Measurements from ENCODE around the gene ZNF358.

Gene ZNF358

DNA sequence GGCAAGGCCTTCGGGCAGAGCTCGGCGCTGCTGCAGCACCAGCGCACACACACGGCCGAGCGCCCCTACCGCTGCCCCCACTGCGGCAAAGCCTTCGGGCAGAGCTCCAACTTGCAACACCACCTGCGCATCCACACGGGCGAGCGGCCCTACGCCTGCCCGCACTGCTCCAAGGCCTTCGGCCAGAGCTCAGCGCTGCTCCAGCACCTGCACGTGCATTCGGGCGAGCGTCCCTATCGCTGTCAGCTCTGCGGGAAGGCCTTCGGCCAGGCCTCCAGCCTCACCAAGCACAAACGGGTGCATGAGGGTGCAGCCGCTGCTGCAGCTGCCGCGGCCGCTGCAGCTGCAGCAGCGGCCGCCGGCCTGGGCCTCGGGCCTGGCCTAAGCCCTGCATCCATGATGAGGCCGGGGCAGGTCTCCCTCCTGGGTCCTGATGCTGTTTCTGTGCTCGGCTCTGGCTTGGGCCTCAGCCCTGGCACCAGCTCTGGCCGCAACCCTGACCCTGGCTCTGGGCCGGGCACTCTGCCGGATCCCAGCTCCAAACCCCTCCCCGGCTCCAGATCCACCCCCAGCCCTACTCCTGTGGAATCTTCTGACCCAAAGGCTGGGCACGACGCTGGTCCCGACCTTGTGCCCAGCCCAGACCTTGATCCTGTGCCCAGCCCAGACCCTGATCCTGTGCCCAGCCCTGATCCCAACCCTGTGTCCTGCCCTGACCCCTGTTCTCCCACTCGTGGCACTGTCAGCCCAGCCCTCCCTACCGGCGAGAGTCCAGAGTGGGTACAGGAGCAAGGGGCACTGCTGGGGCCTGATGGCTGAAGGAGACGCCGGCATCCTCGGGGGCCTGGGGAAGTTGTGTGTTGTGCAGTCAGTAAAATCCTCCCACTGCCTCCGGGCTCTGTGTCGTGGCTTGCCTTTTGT lies 4.5 kb downstream of the ZNF358 start:
- no peak for DNase-seq (ENCODE audit: low read depth)

DNA sequence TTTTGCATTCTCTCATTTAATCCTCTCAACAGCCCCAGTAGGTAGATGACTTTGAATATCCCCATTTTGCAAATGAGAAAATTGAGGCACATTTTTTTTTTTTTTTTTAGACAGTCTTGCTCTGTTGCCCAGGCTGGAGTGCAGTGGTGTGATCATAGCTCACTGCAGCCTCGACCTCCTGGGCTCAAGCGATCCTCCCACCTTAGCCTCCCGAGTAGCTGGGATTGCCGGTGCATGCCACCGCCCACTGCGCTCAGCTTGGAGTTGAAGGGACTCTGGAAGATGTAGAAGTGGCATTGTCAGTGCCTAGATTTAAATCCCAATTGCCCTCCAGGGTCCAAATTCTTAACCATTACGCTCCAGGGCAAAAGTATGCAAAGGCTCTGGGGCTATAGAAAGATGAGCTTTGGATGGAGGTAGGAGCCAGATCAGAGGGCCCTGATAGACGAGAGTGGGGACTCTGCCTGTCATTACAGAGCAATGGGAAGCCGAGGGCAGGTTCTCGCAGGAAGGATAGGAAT lies 5.7 kb downstream of the ZNF358 start:
- no peak for DNase-seq (ENCODE audit: low read depth)

DNA sequence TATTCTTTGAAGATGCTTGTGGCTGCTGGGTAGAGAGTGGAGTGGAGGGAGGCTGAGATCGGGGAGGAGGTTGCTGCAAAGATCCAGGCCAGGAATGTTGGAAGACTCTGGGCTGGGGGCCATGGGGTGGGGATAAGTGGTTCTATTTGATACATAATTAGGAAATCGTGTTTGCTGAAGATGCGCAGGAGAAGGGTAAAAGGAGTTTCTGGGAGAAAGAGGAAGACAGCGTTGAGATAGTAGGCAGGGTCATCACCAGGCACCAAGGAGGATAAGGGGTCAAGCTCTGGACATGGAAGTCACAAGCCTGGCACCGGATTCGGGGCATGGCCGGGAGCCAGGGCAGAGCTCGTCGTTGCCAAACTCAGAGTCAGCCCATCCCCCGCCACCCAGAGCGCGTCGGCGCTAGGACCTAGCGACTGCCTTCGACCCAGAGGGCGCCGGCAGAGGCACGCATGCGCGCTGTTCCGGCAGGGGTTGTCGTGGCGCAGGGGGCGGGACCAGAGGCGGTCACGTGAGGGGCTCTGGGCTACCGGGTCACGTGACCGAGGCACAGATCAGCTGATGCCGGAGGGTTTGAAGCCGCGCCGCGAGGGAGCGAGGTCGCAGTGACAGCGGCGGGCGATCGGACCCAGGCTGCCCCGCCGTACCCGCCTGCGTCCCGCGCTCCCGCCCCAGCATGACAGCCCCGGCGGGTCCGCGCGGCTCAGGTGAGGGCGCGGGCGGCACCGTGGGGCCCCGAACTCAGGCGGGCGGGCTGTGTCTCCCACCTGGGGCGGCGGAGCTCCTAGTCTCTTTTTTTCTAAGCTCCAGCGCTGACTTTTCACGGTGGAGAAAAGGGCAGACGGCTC lies 6.4 kb downstream of the ZNF358 start, which contains the start of gene MCOLN1:
MCOLN1 (plus strand) TSS at position 553 of the 851 bp plus-strand sequence; CDS start at position 680, 127 bp downstream.
- DNase-seq (ENCODE audit: low read depth) = peak; percentile 93

DNA sequence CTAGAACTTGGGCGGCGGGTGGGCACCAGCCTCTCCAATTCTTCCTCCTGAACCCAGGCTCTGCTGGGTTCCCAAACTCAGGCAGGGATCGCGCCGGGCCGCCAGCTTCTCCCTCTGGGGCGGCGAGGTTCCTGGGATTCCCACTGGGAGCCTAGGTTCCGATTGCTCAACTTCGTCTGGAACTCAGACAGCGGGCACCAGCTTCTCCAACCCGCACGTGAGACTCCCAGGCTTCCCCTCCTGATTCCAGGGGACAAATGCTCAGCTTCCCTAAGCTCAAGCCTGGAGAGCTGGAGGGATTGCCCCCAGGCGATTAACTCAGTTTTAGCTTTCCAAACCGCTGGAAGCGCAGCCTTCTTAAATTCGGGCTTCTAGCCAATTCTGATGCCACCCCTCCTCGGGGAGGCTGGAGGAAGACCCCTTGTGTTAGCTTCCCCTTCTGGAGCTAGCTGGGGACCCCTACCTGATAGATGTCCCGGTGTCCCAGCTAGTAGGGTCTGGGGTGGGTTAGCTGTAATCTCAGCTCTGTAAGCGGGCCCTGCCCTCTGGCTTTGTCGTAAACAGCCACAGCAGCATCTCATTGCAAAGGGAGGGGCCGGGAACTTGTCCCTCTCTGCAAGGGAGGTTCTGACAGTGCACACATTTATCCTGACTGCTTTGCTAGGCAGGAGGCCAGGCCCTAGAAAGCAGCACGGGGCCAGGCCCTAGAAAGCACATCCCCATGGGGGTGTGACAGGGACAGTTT lies 7.2 kb downstream of the ZNF358 start:
- no peak for DNase-seq (ENCODE audit: low read depth)

DNA sequence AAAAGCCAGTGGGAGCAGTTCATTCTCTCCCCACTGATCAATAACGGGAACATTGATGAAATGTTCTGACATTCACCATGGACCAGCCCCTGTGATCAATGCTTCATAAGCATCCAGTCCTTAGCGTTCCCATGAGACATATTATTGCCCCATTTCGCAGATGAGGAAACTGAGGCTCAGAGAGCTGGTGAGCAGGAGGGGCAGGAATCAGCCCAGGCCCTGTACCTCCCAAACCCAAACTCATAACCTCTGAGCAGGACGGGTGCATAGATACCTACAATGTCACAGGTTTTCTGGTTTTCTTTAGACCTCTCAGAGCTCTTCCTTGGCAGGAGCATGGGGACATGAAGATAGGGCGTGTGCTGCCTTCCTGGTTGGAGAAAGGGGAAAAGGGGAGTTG lies 8.6 kb downstream of the ZNF358 start:
- DNase-seq (ENCODE audit: low read depth) = no peak

DNA sequence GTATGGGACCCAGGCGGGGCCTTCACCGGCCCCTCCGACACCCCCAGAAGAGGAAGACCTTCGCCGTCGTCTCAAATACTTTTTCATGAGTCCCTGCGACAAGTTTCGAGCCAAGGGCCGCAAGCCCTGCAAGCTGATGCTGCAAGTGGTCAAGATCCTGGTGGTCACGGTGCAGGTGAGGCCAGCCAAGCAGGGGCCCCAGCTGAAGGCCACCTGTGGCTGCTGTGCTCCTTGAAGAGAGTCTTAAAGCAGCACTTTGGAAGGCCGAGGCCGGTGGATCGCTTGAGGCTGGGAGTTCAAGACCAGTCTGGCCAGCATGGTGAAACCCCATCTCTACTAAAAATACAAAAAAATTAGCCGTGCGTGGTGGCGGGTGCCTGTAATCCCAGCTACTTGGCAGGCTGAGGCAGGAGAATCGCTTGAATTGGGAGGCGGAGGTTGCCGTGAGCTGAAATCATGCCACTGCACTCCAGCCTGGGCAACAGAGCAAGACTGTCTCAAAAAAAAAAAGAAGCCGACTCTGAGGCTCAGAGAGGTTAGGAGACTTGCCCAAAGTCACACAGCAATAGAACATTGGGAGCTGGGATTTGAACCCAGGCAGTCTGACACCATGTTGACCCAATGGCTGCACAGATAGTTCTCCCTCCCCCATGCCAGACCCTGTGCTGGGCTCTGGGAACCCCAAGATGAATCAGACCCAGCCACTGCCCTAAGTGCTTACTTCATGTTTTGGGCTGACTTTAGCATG lies 9.3 kb downstream of the ZNF358 start:
- no peak for DNase-seq (ENCODE audit: low read depth)

DNA sequence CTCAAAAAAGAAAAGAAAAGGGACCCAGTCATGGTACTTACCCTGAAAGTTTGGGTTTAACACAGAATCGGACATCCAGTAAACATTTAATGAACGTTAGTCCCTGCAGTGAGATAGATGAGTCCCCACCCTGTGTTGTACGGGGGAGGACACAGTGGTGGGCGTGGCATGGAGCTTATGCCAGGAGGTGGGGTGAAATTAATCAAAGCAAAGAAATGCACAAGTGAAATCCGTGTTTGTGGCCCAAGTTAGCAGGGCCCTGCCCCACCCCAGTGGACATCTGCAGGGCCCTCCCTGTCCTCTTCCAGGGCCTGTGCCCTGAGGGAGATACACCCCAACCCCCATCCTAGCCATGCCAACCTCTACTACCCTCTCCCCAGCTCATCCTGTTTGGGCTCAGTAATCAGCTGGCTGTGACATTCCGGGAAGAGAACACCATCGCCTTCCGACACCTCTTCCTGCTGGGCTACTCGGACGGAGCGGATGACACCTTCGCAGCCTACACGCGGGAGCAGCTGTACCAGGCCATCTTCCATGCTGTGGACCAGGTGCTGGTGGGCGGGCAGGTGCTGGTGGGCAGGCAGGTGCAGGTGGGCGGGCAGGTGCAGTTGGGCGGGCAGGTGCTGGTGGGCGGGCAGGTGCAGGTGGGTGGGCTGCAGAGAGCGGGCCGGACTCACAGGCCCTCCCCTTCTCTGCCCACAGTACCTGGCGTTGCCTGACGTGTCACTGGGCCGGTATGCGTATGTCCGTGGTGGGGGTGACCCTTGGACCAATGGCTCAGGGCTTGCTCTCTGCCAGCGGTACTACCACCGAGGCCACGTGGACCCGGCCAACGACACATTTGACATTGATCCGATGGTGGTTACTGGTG lies 10.4 kb downstream of the ZNF358 start:
- no peak for DNase-seq (ENCODE audit: low read depth)

DNA sequence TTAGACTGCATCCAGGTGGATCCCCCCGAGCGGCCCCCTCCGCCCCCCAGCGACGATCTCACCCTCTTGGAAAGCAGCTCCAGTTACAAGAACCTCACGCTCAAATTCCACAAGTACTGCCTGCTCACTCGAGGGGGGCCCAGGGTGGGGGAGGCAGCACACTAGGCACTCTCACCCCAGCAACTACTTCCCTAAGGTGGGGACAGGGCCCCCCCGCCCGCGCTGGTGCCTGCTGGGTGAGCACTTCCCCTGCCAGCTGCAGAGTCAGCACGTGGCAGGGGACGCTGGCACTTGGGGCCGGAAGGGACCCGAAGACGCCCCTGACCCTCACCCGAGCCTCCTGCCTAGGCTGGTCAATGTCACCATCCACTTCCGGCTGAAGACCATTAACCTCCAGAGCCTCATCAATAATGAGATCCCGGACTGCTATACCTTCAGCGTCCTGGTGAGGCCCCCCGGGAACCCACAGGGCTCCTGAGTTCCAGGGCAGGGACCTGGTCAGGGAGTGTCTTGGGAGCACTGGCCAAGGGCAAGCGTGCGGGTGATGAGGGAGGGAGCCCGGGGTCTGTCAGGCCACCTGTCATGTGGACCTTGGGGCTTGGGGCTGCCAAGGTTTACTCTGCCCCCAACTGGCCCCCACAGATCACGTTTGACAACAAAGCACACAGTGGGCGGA lies 11.8 kb downstream of the ZNF358 start:
- DNase-seq (ENCODE audit: low read depth) = no peak

DNA sequence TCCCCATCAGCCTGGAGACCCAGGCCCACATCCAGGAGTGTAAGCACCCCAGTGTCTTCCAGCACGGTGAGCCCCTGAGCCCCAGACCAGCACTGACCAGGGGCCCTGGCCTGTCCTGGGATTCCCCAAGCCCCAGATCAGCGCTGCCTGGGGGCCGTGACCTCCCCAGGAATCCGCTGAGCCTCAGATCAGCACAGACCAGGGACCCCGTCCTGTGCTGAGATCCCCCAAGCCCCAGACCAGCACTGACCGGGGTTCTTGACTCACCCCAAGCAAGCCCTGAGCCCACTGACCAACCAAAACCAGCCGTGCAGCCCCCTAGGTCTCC lies 12.3 kb downstream of the ZNF358 start:
- no peak for DNase-seq (ENCODE audit: low read depth)

DNA sequence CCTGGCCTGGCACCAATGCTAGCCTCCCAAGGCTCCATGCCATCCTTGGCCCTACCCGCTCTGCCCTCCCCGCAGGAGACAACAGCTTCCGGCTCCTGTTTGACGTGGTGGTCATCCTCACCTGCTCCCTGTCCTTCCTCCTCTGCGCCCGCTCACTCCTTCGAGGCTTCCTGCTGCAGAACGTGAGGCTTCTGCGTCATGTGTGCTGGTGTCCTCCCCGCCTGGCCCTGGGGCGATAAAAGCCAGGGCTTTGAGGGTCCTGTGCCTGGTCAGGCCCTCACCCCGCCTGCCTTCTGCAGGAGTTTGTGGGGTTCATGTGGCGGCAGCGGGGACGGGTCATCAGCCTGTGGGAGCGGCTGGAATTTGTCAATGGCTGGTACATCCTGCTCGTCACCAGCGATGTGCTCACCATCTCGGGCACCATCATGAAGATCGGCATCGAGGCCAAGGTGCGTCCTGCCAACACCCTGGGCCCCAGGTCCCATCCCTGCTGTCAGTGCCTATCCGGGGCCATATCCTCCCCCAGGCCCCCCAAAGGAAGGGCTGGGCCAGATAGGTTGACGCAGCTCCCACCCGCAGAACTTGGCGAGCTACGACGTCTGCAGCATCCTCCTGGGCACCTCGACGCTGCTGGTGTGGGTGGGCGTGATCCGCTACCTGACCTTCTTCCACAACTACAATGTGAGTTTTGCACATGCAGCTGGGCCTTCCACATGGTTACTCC lies 12.8 kb downstream of the ZNF358 start:
- DNase-seq (ENCODE audit: low read depth) = no peak

DNA sequence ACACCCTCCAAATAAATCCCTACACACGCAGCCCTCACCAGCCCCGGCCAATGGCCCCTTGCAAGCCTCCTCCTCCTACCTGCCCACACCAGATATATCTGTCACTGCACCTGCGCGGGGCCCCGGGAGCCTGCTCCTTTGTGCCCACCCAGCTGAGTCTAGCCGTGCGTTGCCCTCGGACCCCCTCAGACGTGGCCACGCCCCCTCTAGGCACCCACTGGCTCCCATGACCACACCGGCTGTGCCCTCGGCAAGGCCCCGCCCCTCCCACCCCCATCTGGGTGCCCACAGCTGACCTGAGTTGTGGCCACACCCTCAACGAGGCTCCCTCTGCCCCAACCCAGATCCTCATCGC lies 13.3 kb downstream of the ZNF358 start:
- DNase-seq (ENCODE audit: low read depth) = no peak

DNA sequence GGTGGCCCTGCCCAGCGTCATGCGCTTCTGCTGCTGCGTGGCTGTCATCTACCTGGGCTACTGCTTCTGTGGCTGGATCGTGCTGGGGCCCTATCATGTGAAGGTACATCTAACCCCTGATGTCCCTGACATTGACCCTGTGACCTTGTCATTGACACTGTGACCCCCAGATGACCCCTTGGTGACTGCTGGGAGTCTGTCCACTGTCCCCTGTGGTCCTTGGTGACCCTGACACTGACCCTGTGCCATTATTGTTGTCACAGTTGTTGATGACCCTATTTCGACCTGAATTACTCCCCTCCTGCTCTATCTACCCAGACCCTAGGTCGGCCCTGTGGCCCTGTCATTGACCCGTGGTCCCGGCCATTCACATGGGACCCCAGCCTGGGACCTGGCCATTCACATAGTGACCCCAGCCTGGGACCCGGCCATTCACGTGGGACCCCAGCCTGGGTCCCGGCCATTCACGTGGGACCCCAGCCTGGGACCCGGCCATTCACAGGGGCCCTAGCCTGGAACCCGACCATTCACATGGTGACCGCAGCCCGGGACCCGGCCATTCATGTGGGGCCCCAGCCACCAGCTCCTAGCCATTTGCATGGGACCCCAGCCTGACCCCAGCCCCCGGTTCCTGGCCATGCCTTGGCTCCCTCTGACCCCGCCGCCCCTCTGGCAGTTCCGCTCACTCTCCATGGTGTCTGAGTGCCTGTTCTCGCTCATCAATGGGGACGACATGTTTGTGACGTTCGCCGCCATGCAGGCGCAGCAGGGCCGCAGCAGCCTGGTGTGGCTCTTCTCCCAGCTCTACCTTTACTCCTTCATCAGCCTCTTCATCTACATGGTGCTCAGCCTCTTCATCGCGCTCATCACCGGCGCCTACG lies 13.9 kb downstream of the ZNF358 start:
- no peak for DNase-seq (ENCODE audit: low read depth)

DNA sequence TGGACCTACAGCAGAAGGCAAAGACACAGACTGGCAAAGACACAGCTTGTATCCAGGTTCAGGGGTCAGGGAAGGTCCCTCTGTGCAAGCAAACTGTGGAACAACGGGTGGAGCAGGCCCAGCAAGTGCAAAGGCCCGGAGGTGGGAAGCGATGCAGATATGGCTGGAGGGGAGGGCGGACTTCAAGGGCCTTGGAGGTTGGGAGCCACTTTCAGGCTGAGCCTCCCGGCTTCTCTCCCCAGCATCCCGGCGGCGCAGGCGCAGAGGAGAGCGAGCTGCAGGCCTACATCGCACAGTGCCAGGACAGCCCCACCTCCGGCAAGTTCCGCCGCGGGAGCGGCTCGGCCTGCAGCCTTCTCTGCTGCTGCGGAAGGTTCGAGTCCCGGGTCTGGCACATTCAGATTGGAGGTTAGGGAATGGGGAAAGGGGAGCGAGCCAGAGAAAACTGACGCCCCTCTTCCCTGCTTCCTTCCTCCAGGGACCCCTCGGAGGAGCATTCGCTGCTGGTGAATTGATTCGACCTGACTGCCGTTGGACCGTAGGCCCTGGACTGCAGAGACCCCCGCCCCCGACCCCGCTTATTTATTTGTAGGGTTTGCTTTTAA lies 17.5 kb downstream of the ZNF358 start:
- DNase-seq (ENCODE audit: low read depth) = no peak

DNA sequence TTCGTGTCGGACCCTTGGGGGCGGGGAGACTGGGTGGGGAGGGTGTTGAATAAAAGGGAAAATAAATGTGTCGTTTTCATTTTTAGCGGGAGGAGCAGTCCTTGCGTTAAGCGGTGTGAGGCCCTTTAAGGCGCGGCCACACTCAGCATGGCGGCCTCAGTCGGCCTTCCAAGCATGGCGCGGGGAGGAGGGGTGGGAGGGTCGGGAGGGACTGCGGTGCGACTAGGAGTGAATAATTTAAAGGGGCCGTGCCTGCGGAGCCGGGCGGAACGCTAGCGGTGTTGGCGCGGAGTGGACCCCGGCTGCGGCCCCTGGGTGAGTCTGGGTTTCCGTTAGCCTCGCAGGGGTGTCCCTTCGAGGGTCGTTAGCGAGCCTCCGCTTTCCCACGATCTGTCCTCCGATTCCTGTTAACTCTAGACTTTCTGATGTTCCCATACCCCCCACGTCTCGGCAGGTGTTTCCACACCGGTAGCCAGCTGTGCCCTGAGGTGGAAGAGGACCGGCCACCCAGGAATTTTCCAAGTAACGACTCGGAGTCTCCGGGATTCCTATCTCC lies 18.1 kb downstream of the ZNF358 start:
- DNase-seq (ENCODE audit: low read depth) = peak; percentile 60

DNA sequence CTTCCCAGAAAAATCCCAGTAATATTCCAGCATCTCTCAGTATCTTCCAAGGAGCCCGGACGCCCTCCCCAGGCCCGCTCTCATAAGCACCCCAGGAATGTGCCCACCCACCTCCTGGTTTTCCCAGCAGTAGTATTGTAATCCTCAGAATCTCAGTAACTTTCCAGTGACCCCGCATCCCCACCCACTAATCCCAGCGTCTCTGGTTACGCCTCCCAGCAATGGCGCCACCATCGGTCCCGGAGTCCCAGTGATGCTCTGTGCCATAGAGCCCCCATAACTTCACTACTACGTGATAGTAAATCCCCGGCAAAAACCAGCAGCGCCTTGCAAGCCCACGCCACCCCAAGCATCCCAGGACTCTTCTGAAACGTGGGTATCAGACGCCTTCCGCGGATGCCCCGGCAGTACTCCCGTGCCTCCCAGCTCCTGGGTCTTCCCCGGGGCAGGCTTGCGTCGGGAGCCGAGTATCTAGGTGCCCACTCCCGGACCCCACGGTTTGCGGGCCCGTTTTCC lies 18.7 kb downstream of the ZNF358 start:
- peak; percentile 70 for DNase-seq (ENCODE audit: low read depth)

DNA sequence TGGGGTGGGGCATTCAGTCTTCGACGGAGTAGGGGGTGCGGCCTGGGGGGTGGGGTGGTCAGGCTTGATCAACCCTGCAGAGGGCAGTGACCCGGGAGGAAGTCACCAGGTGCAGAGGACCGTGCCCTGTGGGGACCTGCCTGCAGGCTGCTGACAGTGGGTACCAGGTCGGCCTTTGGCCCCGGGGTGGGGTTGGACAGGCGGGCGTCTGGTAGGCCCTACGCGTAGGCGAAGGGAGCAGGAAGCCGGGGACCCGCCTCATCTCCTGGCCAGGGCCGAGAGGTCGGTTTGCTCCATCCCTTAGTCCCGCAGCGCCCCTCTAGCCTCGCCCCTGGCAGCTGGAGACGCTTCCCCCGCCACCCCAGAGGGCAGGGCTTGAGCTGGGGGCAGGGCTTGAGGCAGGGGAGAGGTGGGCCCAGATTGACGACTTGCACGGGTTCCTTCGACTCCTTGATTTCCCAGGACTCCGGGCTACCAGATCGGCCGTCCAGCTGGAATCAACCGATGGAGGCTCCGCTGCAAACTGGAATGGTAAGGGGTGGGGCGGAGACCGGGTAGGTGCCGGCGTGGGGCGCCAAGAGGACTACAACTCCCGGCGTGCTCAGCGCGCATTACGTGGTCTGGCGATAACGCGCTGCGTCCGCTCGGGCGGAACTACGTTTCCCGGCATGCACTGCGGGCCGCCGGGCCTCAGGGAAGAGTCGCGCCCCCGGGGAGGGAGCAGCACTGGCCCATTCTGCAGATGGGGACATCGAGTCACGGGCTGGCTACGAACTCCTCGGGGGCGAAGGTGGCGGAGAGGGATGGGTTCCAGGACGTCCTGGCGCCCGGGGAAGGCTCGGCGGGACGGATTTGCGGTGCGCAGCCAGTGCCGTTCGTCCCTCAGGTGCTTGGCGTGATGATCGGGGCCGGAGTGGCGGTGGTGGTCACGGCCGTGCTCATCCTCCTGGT lies 19.4 kb downstream of the ZNF358 start, which contains the start of gene PNPLA6:
PNPLA6 (plus strand) TSS at position 671 of the 951 bp plus-strand sequence; CDS start at position 743, 72 bp downstream.
- peak; percentile 81 for DNase-seq (ENCODE audit: low read depth)

Data from GM04504 (cell line).